ENCODE data around the gene CD247. TPM values are rescaled to one million over a fixed set of nuclear protein-coding genes. Genes with fewer than 3 reads are reported as not detected.

The CD247 gene
- total RNA-seq, 1 donor = not detected

GRCh38 chr1:167425482-167425881, 92.8 kb downstream of the CD247 start:
- Histone ChIP-seq H4K20me1 (ENCODE audit: insufficient read depth, low read length) (no peaks in the 10 kb centered on the region), H3K9me3 (ENCODE audit: low read depth, low read length) (no peaks in the 10 kb centered on the region), H3K4me1 (ENCODE audit: insufficient read depth, low read length) (no peaks in the 10 kb centered on the region), H3K27ac (ENCODE audit: low read depth, low read length) (no peak overlapping the region), H3K36me3 (ENCODE audit: insufficient read depth, low read length) (no peaks in the 10 kb centered on the region), H3K4me3 (ENCODE audit: insufficient read depth, low read length) (no peak overlapping the region), H2AFZ (ENCODE audit: low read length) (no peak overlapping the region), H3K27me3 (ENCODE audit: insufficient read depth, low read length) (no peaks in the 10 kb centered on the region), H3K79me2 (ENCODE audit: insufficient read depth, low read length) (no peaks in the 10 kb centered on the region), H3K4me2 (ENCODE audit: insufficient read depth, low read length) (no peak overlapping the region)
- TF ChIP-seq CTCF (IDR thresholded peaks at IDR 0.05; ENCODE audit: extremely low read depth, low read depth, low read length) = no peak
- DNase-seq (ENCODE audit: insufficient read length, low spot score, missing footprints) = no peak

- no peak overlapping the region for H3K4me3 ChIP-seq (ENCODE audit: insufficient read depth, low read length)
- H3K4me1 ChIP-seq (ENCODE audit: insufficient read depth, low read length) = no peaks in the 10 kb centered on the region
- no peaks in the 10 kb centered on the region for H3K36me3 ChIP-seq (ENCODE audit: insufficient read depth, low read length)
- H3K27ac ChIP-seq (ENCODE audit: low read depth, low read length) = no peak overlapping the region
- DNase-seq (ENCODE audit: insufficient read length, low spot score, missing footprints) = no peak
- no peak overlapping the region for H2AFZ ChIP-seq (ENCODE audit: low read length)
- H3K4me2 ChIP-seq (ENCODE audit: insufficient read depth, low read length) = no peak overlapping the region
- no peak for TF ChIP-seq CTCF (IDR thresholded peaks at IDR 0.05; ENCODE audit: extremely low read depth, low read depth, low read length)
- no peaks in the 10 kb centered on the region for H4K20me1 ChIP-seq (ENCODE audit: insufficient read depth, low read length)
- no peaks in the 10 kb centered on the region for H3K9me3 ChIP-seq (ENCODE audit: low read depth, low read length)
- H3K79me2 ChIP-seq (ENCODE audit: insufficient read depth, low read length) = no peaks in the 10 kb centered on the region
- H3K27me3 ChIP-seq (ENCODE audit: insufficient read depth, low read length) = no peaks in the 10 kb centered on the region
Observed at GRCh38 chr1:167423684-167424619, 94.4 kb downstream of the CD247 start.

- Histone ChIP-seq H3K4me1 (ENCODE audit: insufficient read depth, low read length) (no peaks in the 10 kb centered on the region), H3K36me3 (ENCODE audit: insufficient read depth, low read length) (peaks cover 2% of the 10 kb centered on the region), H3K27me3 (ENCODE audit: insufficient read depth, low read length) (no peaks in the 10 kb centered on the region), H3K9me3 (ENCODE audit: low read depth, low read length) (no peaks in the 10 kb centered on the region), H4K20me1 (ENCODE audit: insufficient read depth, low read length) (no peaks in the 10 kb centered on the region), H3K27ac (ENCODE audit: low read depth, low read length) (no peak overlapping the region), H2AFZ (ENCODE audit: low read length) (no peak overlapping the region), H3K4me2 (ENCODE audit: insufficient read depth, low read length) (no peak overlapping the region), H3K79me2 (ENCODE audit: insufficient read depth, low read length) (no peaks in the 10 kb centered on the region), H3K4me3 (ENCODE audit: insufficient read depth, low read length) (no peak overlapping the region)
- DNase-seq (ENCODE audit: insufficient read length, low spot score, missing footprints) = no peak
- no peak for TF ChIP-seq CTCF (IDR thresholded peaks at IDR 0.05; ENCODE audit: extremely low read depth, low read depth, low read length)
Observed at GRCh38 chr1:167420510-167420909, 97.8 kb downstream of the CD247 start.

- H2AFZ ChIP-seq (ENCODE audit: low read length) = no peak overlapping the region
- DNase-seq (ENCODE audit: insufficient read length, low spot score, missing footprints) = no peak
- no peak overlapping the region for H3K4me2 ChIP-seq (ENCODE audit: insufficient read depth, low read length)
- no peak overlapping the region for H3K27ac ChIP-seq (ENCODE audit: low read depth, low read length)
- no peaks in the 10 kb centered on the region for H3K27me3 ChIP-seq (ENCODE audit: insufficient read depth, low read length)
- no peaks in the 10 kb centered on the region for H3K9me3 ChIP-seq (ENCODE audit: low read depth, low read length)
- no peaks in the 10 kb centered on the region for H3K79me2 ChIP-seq (ENCODE audit: insufficient read depth, low read length)
- H4K20me1 ChIP-seq (ENCODE audit: insufficient read depth, low read length) = no peaks in the 10 kb centered on the region
- no peak overlapping the region for H3K4me3 ChIP-seq (ENCODE audit: insufficient read depth, low read length)
- TF ChIP-seq CTCF (IDR thresholded peaks at IDR 0.05; ENCODE audit: extremely low read depth, low read depth, low read length) = no peak
- H3K4me1 ChIP-seq (ENCODE audit: insufficient read depth, low read length) = no peaks in the 10 kb centered on the region
- peaks cover 2% of the 10 kb centered on the region for H3K36me3 ChIP-seq (ENCODE audit: insufficient read depth, low read length)
Observed at GRCh38 chr1:167419245-167419644, 99.1 kb downstream of the CD247 start.

Data from osteoblast (primary cell).